ENCODE data around the gene PSORS1C1. TPM values are rescaled to one million over a fixed set of nuclear protein-coding genes. Genes with fewer than 3 reads are reported as not detected.

Gene PSORS1C1
- total RNA-seq, 1 donor = 2.2 TPM

- peak overlapping the region; percentile 43 for H3K4me3 ChIP-seq (ENCODE audit: insufficient read depth, low read length)
- H3K27me3 ChIP-seq (ENCODE audit: insufficient read depth, low read length) = peaks cover 7% of the 10 kb centered on the region
- peak overlapping the region; percentile 69 for H3K27ac ChIP-seq (ENCODE audit: low read depth, low read length)
- H3K9me3 ChIP-seq (ENCODE audit: low read depth, low read length) = no peaks in the 10 kb centered on the region
- H4K20me1 ChIP-seq (ENCODE audit: insufficient read depth, low read length) = peaks cover 2% of the 10 kb centered on the region
- peak overlapping the region; percentile 76 for H2AFZ ChIP-seq (ENCODE audit: low read length)
- no peaks in the 10 kb centered on the region for H3K36me3 ChIP-seq (ENCODE audit: insufficient read depth, low read length)
- peaks cover 32% of the 10 kb centered on the region for H3K4me1 ChIP-seq (ENCODE audit: insufficient read depth, low read length)
- H3K79me2 ChIP-seq (ENCODE audit: insufficient read depth, low read length) = no peaks in the 10 kb centered on the region
- peak; percentile 98 for DNase-seq (ENCODE audit: insufficient read length, low spot score, missing footprints)
- TF ChIP-seq CTCF (IDR thresholded peaks at IDR 0.05; ENCODE audit: extremely low read depth, low read depth, low read length) = no peak
- peak overlapping the region; percentile 62 for H3K4me2 ChIP-seq (ENCODE audit: insufficient read depth, low read length)
These were observed 8.4 kb downstream of the PSORS1C1 start for GRCh38 chr6:31122791-31123706.

GRCh38 chr6:31125162-31125561 lies 10.6 kb downstream of the PSORS1C1 start:
- H3K4me2 ChIP-seq (ENCODE audit: insufficient read depth, low read length) = peak overlapping the region; percentile 43
- peaks cover 32% of the 10 kb centered on the region for H3K4me1 ChIP-seq (ENCODE audit: insufficient read depth, low read length)
- H3K27me3 ChIP-seq (ENCODE audit: insufficient read depth, low read length) = peaks cover 23% of the 10 kb centered on the region
- H3K27ac ChIP-seq (ENCODE audit: low read depth, low read length) = no peak overlapping the region
- H3K79me2 ChIP-seq (ENCODE audit: insufficient read depth, low read length) = no peaks in the 10 kb centered on the region
- H3K36me3 ChIP-seq (ENCODE audit: insufficient read depth, low read length) = no peaks in the 10 kb centered on the region
- H4K20me1 ChIP-seq (ENCODE audit: insufficient read depth, low read length) = peaks cover 2% of the 10 kb centered on the region
- H3K9me3 ChIP-seq (ENCODE audit: low read depth, low read length) = no peaks in the 10 kb centered on the region
- peak overlapping the region; percentile 31 for H2AFZ ChIP-seq (ENCODE audit: low read length)
- no peak overlapping the region for H3K4me3 ChIP-seq (ENCODE audit: insufficient read depth, low read length)
- no peak for TF ChIP-seq CTCF (IDR thresholded peaks at IDR 0.05; ENCODE audit: extremely low read depth, low read depth, low read length)
- peak; percentile 62 for DNase-seq (ENCODE audit: insufficient read length, low spot score, missing footprints)

- H3K27ac ChIP-seq (ENCODE audit: low read depth, low read length) = peak overlapping the region; percentile 48
- peaks cover 2% of the 10 kb centered on the region for H4K20me1 ChIP-seq (ENCODE audit: insufficient read depth, low read length)
- H3K36me3 ChIP-seq (ENCODE audit: insufficient read depth, low read length) = no peaks in the 10 kb centered on the region
- no peak overlapping the region for H3K4me3 ChIP-seq (ENCODE audit: insufficient read depth, low read length)
- no peak for TF ChIP-seq CTCF (IDR thresholded peaks at IDR 0.05; ENCODE audit: extremely low read depth, low read depth, low read length)
- peak overlapping the region; percentile 46 for H3K4me2 ChIP-seq (ENCODE audit: insufficient read depth, low read length)
- DNase-seq (ENCODE audit: insufficient read length, low spot score, missing footprints) = peak; percentile 97
- H3K27me3 ChIP-seq (ENCODE audit: insufficient read depth, low read length) = peaks cover 23% of the 10 kb centered on the region
- H3K4me1 ChIP-seq (ENCODE audit: insufficient read depth, low read length) = peaks cover 32% of the 10 kb centered on the region
- no peaks in the 10 kb centered on the region for H3K9me3 ChIP-seq (ENCODE audit: low read depth, low read length)
- H2AFZ ChIP-seq (ENCODE audit: low read length) = no peak overlapping the region
- no peaks in the 10 kb centered on the region for H3K79me2 ChIP-seq (ENCODE audit: insufficient read depth, low read length)
These were observed 11.2 kb downstream of the PSORS1C1 start for GRCh38 chr6:31125586-31126363.
